Activated naive CD4-positive, alpha-beta T cell treated with anti-CD3 and anti-CD28 coated beads, Interleukin-2, amount 50 U/mL, for 24 hours (primary cell): ENCODE measurements around the gene COMTD1.
A peak's percentile ranks its signal among the peaks of the same experiment; 100 is the strongest.
"Not testable (repeated sequence)": the region's sequence is repeated elsewhere in the genome, so short reads cannot be mapped to it uniquely, and the experiment has no call there.

Experiments used
- H3K27ac Mint-ChIP-seq: one replicate; pipeline ENCODE4 v1.8.0; 2021; ENCODE audit warnings: mild to moderate bottlenecking, mixed read lengths
- H3K27me3 Mint-ChIP-seq: one replicate; pipeline ENCODE4 v1.8.0; 2021; ENCODE audit warnings: mixed read lengths
- H3K36me3 Mint-ChIP-seq: one replicate; pipeline ENCODE4 v1.8.0; 2021; ENCODE audit warnings: mixed read lengths
- H3K4me1 Mint-ChIP-seq: one replicate; pipeline ENCODE4 v1.8.0; 2021; ENCODE audit warnings: mixed read lengths
- H3K4me3 Mint-ChIP-seq: one replicate; pipeline ENCODE4 v1.8.0; 2021; ENCODE audit warnings: mild to moderate bottlenecking, mixed read lengths
- H3K9me3 Mint-ChIP-seq: one replicate; pipeline ENCODE4 v1.8.0; 2021; ENCODE audit warnings: mixed read lengths

COMTD1 gene

DNA sequence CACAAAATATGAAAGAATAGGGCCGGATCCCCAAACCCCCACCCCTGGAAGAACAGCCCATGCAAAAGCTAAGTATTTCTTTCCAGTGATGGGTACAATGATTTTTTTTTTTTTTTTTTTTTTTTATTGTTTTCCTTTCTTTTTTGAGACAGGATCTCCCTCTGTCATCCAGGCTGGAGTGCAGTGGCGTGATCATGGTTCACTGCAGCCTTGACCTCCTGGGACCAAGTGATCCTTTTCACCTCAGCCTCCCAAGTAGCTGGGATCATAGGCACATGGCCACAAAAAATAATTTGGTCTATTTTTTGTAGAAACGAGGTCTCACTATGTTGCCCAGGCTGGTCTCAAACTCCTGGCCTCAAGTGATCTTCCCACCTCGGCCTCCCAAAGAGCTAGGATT, 41.1 kb downstream of the COMTD1 start:
- not testable (repeated sequence) for H3K36me3 Mint-ChIP-seq, H3K27me3 Mint-ChIP-seq, H3K4me1 Mint-ChIP-seq

DNA sequence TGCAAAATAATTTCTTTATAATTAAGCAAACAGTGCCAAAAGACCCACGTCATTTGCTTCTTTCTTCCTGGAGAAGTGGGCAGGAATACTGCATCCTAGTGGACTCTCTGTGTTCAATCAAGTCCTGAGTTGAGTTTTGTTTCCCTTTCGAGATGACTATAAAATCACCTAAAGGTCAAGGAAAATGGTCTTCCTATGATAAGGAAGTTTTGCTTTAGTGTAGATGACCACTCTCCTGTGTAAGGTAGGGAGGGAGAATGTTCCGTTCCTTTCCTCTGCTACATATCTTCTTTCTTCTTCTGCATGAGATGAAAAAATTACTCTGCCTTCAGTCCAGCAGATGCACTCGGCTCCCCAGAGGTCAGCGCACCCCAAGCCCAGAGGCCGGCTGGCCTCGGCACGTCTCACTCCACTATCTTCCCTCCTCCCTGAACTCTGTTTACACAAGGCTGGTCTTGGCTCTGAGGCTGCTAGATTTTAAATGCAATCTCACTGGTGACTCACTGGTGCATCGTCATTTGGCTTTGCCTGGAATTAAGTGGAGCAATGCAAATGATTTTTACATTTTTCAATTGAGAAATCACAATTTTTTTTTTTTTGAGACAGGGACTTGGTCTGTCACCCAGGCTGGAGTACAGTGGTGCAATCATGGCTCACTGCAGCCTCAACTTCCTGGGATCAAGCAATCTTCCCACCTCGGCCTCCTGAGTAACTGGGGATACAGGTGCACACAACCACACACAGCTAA, 43.8 kb downstream of the COMTD1 start:
- Mint-ChIP-seq H3K27me3 (no peaks in the 10 kb centered on the region), H3K27ac (no peak overlapping the region), H3K4me1 (peaks cover 6% of the 10 kb centered on the region), H3K4me3 (no peak overlapping the region), H3K36me3 (no peaks in the 10 kb centered on the region), H3K9me3 (no peaks in the 10 kb centered on the region)

More for the DNA sequence above, 41.1 kb downstream of the COMTD1 start:
- H3K27ac Mint-ChIP-seq, H3K4me3 Mint-ChIP-seq, H3K9me3 Mint-ChIP-seq: not testable (repeated sequence)

- no peaks in the 10 kb centered on the region for H3K9me3 Mint-ChIP-seq
- H3K4me3 Mint-ChIP-seq = no peak overlapping the region
- H3K36me3 Mint-ChIP-seq = no peaks in the 10 kb centered on the region
- no peaks in the 10 kb centered on the region for H3K27me3 Mint-ChIP-seq
- H3K27ac Mint-ChIP-seq = no peak overlapping the region
- peaks cover 6% of the 10 kb centered on the region for H3K4me1 Mint-ChIP-seq
Measured at GRCh38 chr10:75189266-75190096, 46.3 kb downstream of the COMTD1 start.

DNA sequence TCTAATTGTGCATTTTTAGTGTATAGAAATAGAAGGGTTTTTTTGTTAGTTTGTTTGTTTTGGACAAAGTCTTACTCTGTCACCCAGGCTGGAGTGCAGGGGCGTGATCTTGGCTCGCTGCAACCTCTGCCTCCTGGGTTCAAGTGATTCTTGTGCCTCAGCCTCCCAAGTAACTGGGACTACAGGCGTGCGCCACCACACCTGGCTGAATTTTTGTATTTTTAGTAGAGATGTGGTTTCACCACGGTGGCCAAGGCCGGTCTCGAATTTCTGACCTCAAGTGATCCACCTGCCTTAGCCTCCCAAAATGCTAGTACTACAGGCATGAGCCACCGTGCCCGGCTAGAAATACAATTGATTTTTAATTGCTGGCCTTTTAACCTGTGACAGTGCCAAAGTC, 47.2 kb downstream of the COMTD1 start:
- not testable (repeated sequence) for H3K4me3 Mint-ChIP-seq, H3K4me1 Mint-ChIP-seq, H3K27ac Mint-ChIP-seq

GRCh38 chr10:75187961-75188426, 47.8 kb downstream of the COMTD1 start:
- H3K36me3 Mint-ChIP-seq = no peaks in the 10 kb centered on the region
- H3K27me3 Mint-ChIP-seq = no peaks in the 10 kb centered on the region
- no peak overlapping the region for H3K4me3 Mint-ChIP-seq
- H3K9me3 Mint-ChIP-seq = no peaks in the 10 kb centered on the region
- H3K4me1 Mint-ChIP-seq = peaks cover 6% of the 10 kb centered on the region
- H3K27ac Mint-ChIP-seq = peak overlapping the region; percentile 8

More for the DNA sequence above, 47.2 kb downstream of the COMTD1 start:
- not testable (repeated sequence) for H3K27me3 Mint-ChIP-seq, H3K9me3 Mint-ChIP-seq, H3K36me3 Mint-ChIP-seq

- no peaks in the 10 kb centered on the region for H3K9me3 Mint-ChIP-seq
- H3K27me3 Mint-ChIP-seq = no peaks in the 10 kb centered on the region
- H3K4me3 Mint-ChIP-seq = no peak overlapping the region
- peaks cover 10% of the 10 kb centered on the region for H3K4me1 Mint-ChIP-seq
- no peaks in the 10 kb centered on the region for H3K36me3 Mint-ChIP-seq
- H3K27ac Mint-ChIP-seq = no peak overlapping the region
Measured at GRCh38 chr10:75186310-75186709, 49.4 kb downstream of the COMTD1 start.
